ENCODE results near the gene EIPR1.

EIPR1 gene

GRCh38 chr2:3139906-3140305 is 237.7 kb downstream of the EIPR1 start:
- DNase-seq: no peak

All from EL (cell line).